ENCODE measurements around the gene KIF23. TPM values are rescaled to one million over a fixed set of nuclear protein-coding genes. Genes with fewer than 3 reads are reported as not detected.
A peak's percentile ranks its signal among the peaks of the same experiment; 100 is the strongest.

The KIF23 gene
- total RNA-seq, 1 donor from 2014 or later, result 1.3 TPM

GRCh38 chr15:69454953-69455352 is 40.8 kb downstream of the KIF23 start:
- no peak for TF ChIP-seq CTCF (IDR thresholded peaks at IDR 0.05)
- peaks cover 37% of the 10 kb centered on the region for H3K4me1 ChIP-seq
- H3K4me3 ChIP-seq, result peak overlapping the region; percentile 89
- no peak overlapping the region for H3K27ac ChIP-seq
- H3K9me3 ChIP-seq, result no peaks in the 10 kb centered on the region
- no peaks in the 10 kb centered on the region for H3K27me3 ChIP-seq (ENCODE audit: low read depth)
- ATAC-seq, result no peak
- intact Hi-C loops (cut with DNase I), result no loop called here
- H3K36me3 ChIP-seq, result peaks cover 29% of the 10 kb centered on the region
- DNase-seq, result no peak

GRCh38 chr15:69456208-69457166 is 42.3 kb downstream of the KIF23 start:
- H3K27me3 ChIP-seq (ENCODE audit: low read depth), result no peaks in the 10 kb centered on the region
- H3K4me3 ChIP-seq, result no peak overlapping the region
- no peak for ATAC-seq
- intact Hi-C loops (cut with DNase I), result no loop called here
- H3K4me1 ChIP-seq, result peaks cover 38% of the 10 kb centered on the region
- no peak for TF ChIP-seq CTCF (IDR thresholded peaks at IDR 0.05)
- peaks cover 29% of the 10 kb centered on the region for H3K36me3 ChIP-seq
- no peaks in the 10 kb centered on the region for H3K9me3 ChIP-seq
- no peak overlapping the region for H3K27ac ChIP-seq
- no peak for DNase-seq

GRCh38 chr15:69457304-69458280 is 43.4 kb downstream of the KIF23 start:
- ATAC-seq (no peak), DNase-seq (no peak)
- intact Hi-C loops (cut with DNase I), result no loop called here
- Histone ChIP-seq H3K36me3 (peaks cover 29% of the 10 kb centered on the region), H3K27me3 (ENCODE audit: low read depth) (no peaks in the 10 kb centered on the region), H3K4me3 (no peak overlapping the region), H3K9me3 (no peaks in the 10 kb centered on the region), H3K27ac (no peak overlapping the region), H3K4me1 (peaks cover 44% of the 10 kb centered on the region)
- TF ChIP-seq CTCF (IDR thresholded peaks at IDR 0.05), result no peak

GRCh38 chr15:69459066-69459465 is 44.9 kb downstream of the KIF23 start:
- no peak overlapping the region for H3K27ac ChIP-seq
- ATAC-seq, result no peak
- H3K9me3 ChIP-seq, result no peaks in the 10 kb centered on the region
- TF ChIP-seq CTCF (IDR thresholded peaks at IDR 0.05), result no peak
- H3K4me1 ChIP-seq, result peaks cover 43% of the 10 kb centered on the region
- H3K4me3 ChIP-seq, result no peak overlapping the region
- intact Hi-C loops (cut with DNase I), result no loop called here
- DNase-seq, result no peak
- H3K36me3 ChIP-seq, result peaks cover 29% of the 10 kb centered on the region
- H3K27me3 ChIP-seq (ENCODE audit: low read depth), result no peaks in the 10 kb centered on the region

- no peaks in the 10 kb centered on the region for H3K9me3 ChIP-seq
- intact Hi-C loops (cut with DNase I), result no loop called here
- H3K36me3 ChIP-seq, result peaks cover 20% of the 10 kb centered on the region
- DNase-seq, result no peak
- H3K27ac ChIP-seq, result no peak overlapping the region
- no peaks in the 10 kb centered on the region for H3K27me3 ChIP-seq (ENCODE audit: low read depth)
- ATAC-seq, result no peak
- H3K4me3 ChIP-seq, result no peak overlapping the region
- H3K4me1 ChIP-seq, result peaks cover 29% of the 10 kb centered on the region
- no peak for TF ChIP-seq CTCF (IDR thresholded peaks at IDR 0.05)
Measured at GRCh38 chr15:69460481-69460880, 46.3 kb downstream of the KIF23 start.

Measured in lower lobe of right lung (tissue), 2 donors.